Measurements from ENCODE around the gene SSR3.
"Not testable (repeated sequence)": the region's sequence is repeated elsewhere in the genome, so short reads cannot be mapped to it uniquely, and the experiment has no call there.

The SSR3 gene

GRCh38 chr3:156575641-156576040 is 20.7 kb upstream of the SSR3 start:
- no peak for DNase-seq

GRCh38 chr3:156569881-156570280 is 15.0 kb upstream of the SSR3 start:
- DNase-seq = not testable (repeated sequence)

GRCh38 chr3:156569016-156569415 is 14.1 kb upstream of the SSR3 start:
- DNase-seq = not testable (repeated sequence)

- no peak for DNase-seq
Measured at GRCh38 chr3:156563900-156564682, 9.2 kb upstream of the SSR3 start.

GRCh38 chr3:156562486-156562885 is 7.6 kb upstream of the SSR3 start:
- not testable (repeated sequence) for DNase-seq

GRCh38 chr3:156561533-156561932 is 6.6 kb upstream of the SSR3 start:
- DNase-seq = no peak

GRCh38 chr3:156559321-156559720 is 4.4 kb upstream of the SSR3 start:
- DNase-seq = no peak

- no peak for DNase-seq
Measured at GRCh38 chr3:156558389-156558788, 3.5 kb upstream of the SSR3 start.

GRCh38 chr3:156554515-156554841 is 439 bp downstream of the SSR3 start:
- no peak for DNase-seq

GRCh38 chr3:156553705-156554356 is 1.1 kb downstream of the SSR3 start:
- no peak for DNase-seq

- no peak for DNase-seq
Measured at GRCh38 chr3:156552973-156553372, 1.9 kb downstream of the SSR3 start.

GRCh38 chr3:156551746-156552145 is 3.2 kb downstream of the SSR3 start:
- no peak for DNase-seq

GRCh38 chr3:156551261-156551660 is 3.7 kb downstream of the SSR3 start:
- no peak for DNase-seq

- no peak for DNase-seq
Measured at GRCh38 chr3:156548902-156549301, 6.0 kb downstream of the SSR3 start.

GRCh38 chr3:156548041-156548687 is 6.8 kb downstream of the SSR3 start:
- no peak for DNase-seq

- DNase-seq = no peak
Measured at GRCh38 chr3:156547637-156548036, 7.3 kb downstream of the SSR3 start.

- DNase-seq = no peak
Measured at GRCh38 chr3:156543043-156543555, 11.8 kb downstream of the SSR3 start.

- no peak for DNase-seq
Measured at GRCh38 chr3:156542101-156543042, 12.5 kb downstream of the SSR3 start.

- no peak for DNase-seq
Measured at GRCh38 chr3:156539802-156540201, 15.1 kb downstream of the SSR3 start.

- no peak for DNase-seq
Measured at GRCh38 chr3:156539051-156539450, 15.9 kb downstream of the SSR3 start.

GRCh38 chr3:156536524-156537316 is 18.2 kb downstream of the SSR3 start:
- DNase-seq = no peak

- no peak for DNase-seq
Measured at GRCh38 chr3:156535798-156536197, 19.1 kb downstream of the SSR3 start.
